GM21447 (cell line): ENCODE measurements around the gene MPZL2.
"Not testable (repeated sequence)": the region's sequence is repeated elsewhere in the genome, so short reads cannot be mapped to it uniquely, and the experiment has no call there.

Source experiments
- ATAC-seq: cut with Tn5 transposase; IDR thresholded peaks from one replicate; pipeline ENCODE4 v1.9.1; 2021; ENCODE audit not compliant: unreplicated experiment

The MPZL2 gene

GRCh38 chr11:118263695-118264568 is at the start of gene MPZL2:
TSS of gene MPZL2 (minus strand) at chr11:118264297. CDS start at chr11:118264153, 144 bp downstream.
- ATAC-seq: no peak

- ATAC-seq: no peak
Observed at GRCh38 chr11:118313242-118313641, 49.1 kb upstream of the MPZL2 start.

- no peak for ATAC-seq
Observed at GRCh38 chr11:118312328-118312727, 48.2 kb upstream of the MPZL2 start.

- ATAC-seq: no peak
Observed at GRCh38 chr11:118311518-118311917, 47.4 kb upstream of the MPZL2 start.

- no peak for ATAC-seq
Observed at GRCh38 chr11:118310781-118311485, 46.8 kb upstream of the MPZL2 start.

GRCh38 chr11:118310271-118310670 is 46.2 kb upstream of the MPZL2 start:
- ATAC-seq: no peak

GRCh38 chr11:118308995-118309528 is 45.0 kb upstream of the MPZL2 start:
- ATAC-seq: not testable (repeated sequence)

GRCh38 chr11:118306556-118306955 is 42.5 kb upstream of the MPZL2 start:
- no peak for ATAC-seq

- ATAC-seq: no peak
Observed at GRCh38 chr11:118305726-118306125, 41.6 kb upstream of the MPZL2 start.

- no peak for ATAC-seq
Observed at GRCh38 chr11:118304568-118305248, 40.6 kb upstream of the MPZL2 start, which contains the start of gene CD3E. TSS of gene CD3E (plus strand) at chr11:118304730. CDS start at chr11:118304953, 223 bp downstream.

GRCh38 chr11:118304227-118304567 is 40.1 kb upstream of the MPZL2 start:
- no peak for ATAC-seq

GRCh38 chr11:118301600-118302195 is 37.6 kb upstream of the MPZL2 start:
- ATAC-seq: no peak

GRCh38 chr11:118295815-118296454 is 31.8 kb upstream of the MPZL2 start:
- ATAC-seq: no peak

GRCh38 chr11:118295199-118295598 is 31.1 kb upstream of the MPZL2 start:
- no peak for ATAC-seq

GRCh38 chr11:118294053-118294452 is 30.0 kb upstream of the MPZL2 start:
- ATAC-seq: no peak

- ATAC-seq: no peak
Observed at GRCh38 chr11:118291477-118292135, 27.5 kb upstream of the MPZL2 start.

GRCh38 chr11:118290923-118291322 is 26.8 kb upstream of the MPZL2 start:
- no peak for ATAC-seq

- no peak for ATAC-seq
Observed at GRCh38 chr11:118289401-118289800, 25.3 kb upstream of the MPZL2 start.

- ATAC-seq: no peak
Observed at GRCh38 chr11:118287006-118287405, 22.9 kb upstream of the MPZL2 start.

- no peak for ATAC-seq
Observed at GRCh38 chr11:118286545-118286944, 22.4 kb upstream of the MPZL2 start.
